Measurements from ENCODE around the gene CAMK2B.

The CAMK2B gene

GRCh38 chr7:44275957-44276570 is 49.3 kb downstream of the CAMK2B start:
- Mint-ChIP-seq H3K36me3 (ENCODE audit: low read depth) (no peaks in the 10 kb centered on the region), H3K9me3 (no peaks in the 10 kb centered on the region), H3K4me1 (no peaks in the 10 kb centered on the region), H3K27me3 (ENCODE audit: low read depth) (peaks cover 11% of the 10 kb centered on the region), H3K27ac (peak overlapping the region; percentile 38 to 85 (median 76)), H3K4me3 (peak overlapping the region; percentile 40 to 56 (median 47))
- no peak for TF ChIP-seq CTCF (IDR thresholded peaks at IDR 0.05; ENCODE audit: unreplicated experiment in 3 of 3)

GRCh38 chr7:44275146-44275545 is 50.2 kb downstream of the CAMK2B start:
- H3K27me3 Mint-ChIP-seq (ENCODE audit: low read depth): peaks cover 10% of the 10 kb centered on the region
- no peak overlapping the region for H3K4me3 Mint-ChIP-seq
- H3K27ac Mint-ChIP-seq: peak overlapping the region; percentile 38 to 85 (median 62)
- no peaks in the 10 kb centered on the region for H3K36me3 Mint-ChIP-seq (ENCODE audit: low read depth)
- TF ChIP-seq CTCF (IDR thresholded peaks at IDR 0.05; ENCODE audit: unreplicated experiment in 3 of 3): no peak
- no peaks in the 10 kb centered on the region for H3K9me3 Mint-ChIP-seq
- H3K4me1 Mint-ChIP-seq: no peaks in the 10 kb centered on the region

DNA sequence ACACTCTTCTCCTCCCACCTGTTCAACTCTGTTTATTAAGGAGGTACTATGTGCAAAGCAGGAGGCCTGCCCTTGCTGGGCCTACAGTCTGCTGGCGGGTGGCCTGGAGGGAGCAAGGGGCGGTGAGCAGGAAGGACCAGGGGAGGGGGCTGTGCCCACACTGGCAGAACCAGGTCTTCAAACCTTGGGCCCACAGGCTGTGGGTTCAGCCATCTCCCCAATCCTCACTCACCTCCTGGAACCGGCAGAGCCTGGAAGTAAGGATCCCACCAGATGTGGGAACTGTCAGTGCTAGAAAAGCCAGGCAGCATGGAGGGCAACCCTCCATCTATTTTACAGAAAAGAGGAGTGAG is 50.8 kb downstream of the CAMK2B start:
- Mint-ChIP-seq H3K27ac (peak overlapping the region in 1 of 3 experiments; percentile 4), H3K27me3 (ENCODE audit: low read depth) (peaks cover 5% of the 10 kb centered on the region), H3K36me3 (ENCODE audit: low read depth) (no peaks in the 10 kb centered on the region), H3K4me1 (no peaks in the 10 kb centered on the region), H3K4me3 (no peak overlapping the region), H3K9me3 (no peaks in the 10 kb centered on the region)
- TF ChIP-seq CTCF (IDR thresholded peaks at IDR 0.05; ENCODE audit: unreplicated experiment in 3 of 3): no peak

DNA sequence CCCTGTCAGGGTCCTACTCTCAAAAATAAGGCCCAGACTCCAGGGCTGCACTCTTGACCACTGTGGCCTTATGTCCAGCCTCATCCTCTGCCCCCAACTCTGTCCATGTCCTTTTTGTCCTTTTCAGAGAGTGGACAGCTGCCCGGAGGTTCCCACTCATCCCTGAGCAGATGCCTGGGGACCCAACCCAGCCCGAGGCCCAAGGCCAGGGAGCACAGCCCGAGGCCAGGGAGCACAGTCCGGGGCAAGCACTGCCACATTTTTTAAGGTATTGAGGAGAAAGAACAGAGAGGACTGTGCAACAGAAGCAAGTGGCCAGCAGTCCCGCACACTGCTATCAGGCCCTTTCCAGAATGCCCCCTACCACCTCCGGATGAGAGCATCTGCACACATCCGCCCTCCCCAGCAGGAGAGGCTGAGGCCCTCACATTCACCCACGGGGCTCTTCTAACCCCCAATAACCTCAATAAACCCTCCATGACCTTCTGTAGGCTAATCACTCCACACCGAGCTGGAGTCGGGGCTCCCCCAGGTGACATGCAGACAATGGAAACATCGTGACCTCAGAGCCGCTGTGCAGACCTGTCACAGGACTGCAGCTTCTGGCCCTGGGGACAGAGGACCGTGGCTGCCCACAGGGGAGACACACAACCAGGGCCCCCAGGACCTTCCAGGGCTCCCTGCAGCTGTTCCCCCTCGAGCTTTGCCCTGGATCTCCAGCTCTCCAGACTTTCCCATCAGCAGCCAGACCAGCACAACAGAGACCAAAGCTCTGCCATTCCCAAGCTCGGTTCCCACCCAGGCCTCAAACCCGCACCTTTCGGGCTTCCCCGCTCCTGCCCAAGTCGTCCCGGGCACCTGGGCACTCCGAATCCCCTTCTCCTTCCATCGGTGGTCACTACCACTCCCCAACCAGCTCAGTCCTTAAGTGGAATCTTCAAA is 51.4 kb downstream of the CAMK2B start:
- no peak for TF ChIP-seq CTCF (IDR thresholded peaks at IDR 0.05; ENCODE audit: unreplicated experiment in 3 of 3)
- Mint-ChIP-seq H3K27me3 (ENCODE audit: low read depth) (peaks cover 5% of the 10 kb centered on the region), H3K9me3 (no peaks in the 10 kb centered on the region), H3K4me1 (no peaks in the 10 kb centered on the region), H3K4me3 (no peak overlapping the region), H3K36me3 (ENCODE audit: low read depth) (no peaks in the 10 kb centered on the region), H3K27ac (peak overlapping the region in 1 of 3 experiments; percentile 4)

- H3K27me3 Mint-ChIP-seq (ENCODE audit: low read depth): peaks cover 8% of the 10 kb centered on the region
- H3K36me3 Mint-ChIP-seq (ENCODE audit: low read depth): no peaks in the 10 kb centered on the region
- H3K27ac Mint-ChIP-seq: no peak overlapping the region
- no peak overlapping the region for H3K4me3 Mint-ChIP-seq
- TF ChIP-seq CTCF (IDR thresholded peaks at IDR 0.05; ENCODE audit: unreplicated experiment in 3 of 3): no peak
- no peaks in the 10 kb centered on the region for H3K4me1 Mint-ChIP-seq
- H3K9me3 Mint-ChIP-seq: no peaks in the 10 kb centered on the region
Measured at GRCh38 chr7:44272981-44273380, 52.4 kb downstream of the CAMK2B start.
